Breast epithelium (tissue), 4 donors: ENCODE measurements around the gene EGFLAM. TPM values are rescaled to one million over a fixed set of nuclear protein-coding genes. Genes with fewer than 3 reads are reported as not detected.

Experiments
- DNase-seq, 2 donors: peaks; one replicate each; pipeline ENCODE4 v3.0.0-alpha.2; 2019; ENCODE audit warnings: low spot score in 2 of 2
- H3K27ac ChIP-seq, 2 donors: fragments of 200-600 bp; sonication (generic) in 1 of 2; one replicate each; pipeline ENCODE4 v1.5.1; 2016 to 2019; ENCODE audit warnings: mild to moderate bottlenecking in 1 of 2
- H3K27me3 ChIP-seq, 2 donors: fragments of 200-600 bp; sonication (generic) in 1 of 2; one replicate each; pipeline versions ENCODE4 v1.5.1 to v1.6.0; 2017 to 2019; ENCODE audit warnings: control low read depth in 1 of 2, mild to moderate bottlenecking in 1 of 2
- H3K36me3 ChIP-seq: fragments of 200-600 bp; one replicate; pipeline ENCODE4 v1.5.1; 2019
- H3K4me1 ChIP-seq, 2 donors: fragments of 200-600 bp; sonication (generic); one replicate each; pipeline ENCODE4 v1.5.1; 2016 to 2019; ENCODE audit warnings: control low read depth in 1 of 2
- H3K4me3 ChIP-seq, 3 donors: fragments of 200-600 bp; sonication (generic); 1 replicate in 2 of 3; 2 replicates in 1 of 3; pipeline ENCODE4 v1.5.1; 2016 to 2019; ENCODE audit warnings: mild to moderate bottlenecking in 3 of 3, moderate library complexity in 2 of 3
- H3K9me3 ChIP-seq, 2 donors: fragments of 200-600 bp; sonication (generic) in 1 of 2; one replicate each; pipeline ENCODE4 v1.5.1; 2016 to 2019; ENCODE audit warnings: control low read depth in 1 of 2
- CTCF ChIP-seq, 3 donors: fragments of 450-650 bp; IDR thresholded peaks; one replicate each; pipeline ENCODE4 v1.5.1; 2016 to 2017; ENCODE audit warnings: antibody characterized with exemption in 3 of 3, mild to moderate bottlenecking in 3 of 3, moderate library complexity in 3 of 3
- POLR2A ChIP-seq: fragments of 450-650 bp; IDR thresholded peaks from one replicate; pipeline ENCODE4 v1.6.1; 2016; ENCODE audit warnings: antibody characterized with exemption, mild to moderate bottlenecking, moderate library complexity
- POLR2AphosphoS5 ChIP-seq, 3 donors: sonication (generic); formaldehyde crosslinking; IDR thresholded peaks; one replicate each; pipeline ENCODE4 v1.6.1; 2017; ENCODE audit warnings: antibody characterized with exemption in 3 of 3
- intact Hi-C: fragments of 100-400 bp; cut with DNase I; formaldehyde crosslinking; loops from one replicate; pipeline ENCODE4 v1.15.1; 2023; ENCODE audit warnings: low total_unique reads
- total RNA-seq, 3 donors: library from RNA; depleted of rRNA; stranded (reverse); fragments of >200 nt; gene quantifications; one replicate each; pipeline ENCODE4 v1.1.0, GENCODE V29; 2016

Gene EGFLAM
- total RNA-seq, 3 donors from 2014 or later = 19.5 to 31.5 (median 30.5) TPM

GRCh38 chr5:38319491-38319890 is 61.1 kb downstream of the EGFLAM start:
- no peak for DNase-seq
- no peak overlapping the region for H3K4me3 ChIP-seq
- TF ChIP-seq POLR2AphosphoS5 (IDR thresholded peaks at IDR 0.05) = no peak
- no peak for TF ChIP-seq POLR2A
- no peak for TF ChIP-seq CTCF (IDR thresholded peaks at IDR 0.05)
- H3K9me3 ChIP-seq = no peaks in the 10 kb centered on the region
- no peak overlapping the region for H3K27ac ChIP-seq
- no peaks in the 10 kb centered on the region for H3K27me3 ChIP-seq
- H3K4me1 ChIP-seq = no peaks in the 10 kb centered on the region
- intact Hi-C loops = no loop called here
- no peaks in the 10 kb centered on the region for H3K36me3 ChIP-seq

DNA sequence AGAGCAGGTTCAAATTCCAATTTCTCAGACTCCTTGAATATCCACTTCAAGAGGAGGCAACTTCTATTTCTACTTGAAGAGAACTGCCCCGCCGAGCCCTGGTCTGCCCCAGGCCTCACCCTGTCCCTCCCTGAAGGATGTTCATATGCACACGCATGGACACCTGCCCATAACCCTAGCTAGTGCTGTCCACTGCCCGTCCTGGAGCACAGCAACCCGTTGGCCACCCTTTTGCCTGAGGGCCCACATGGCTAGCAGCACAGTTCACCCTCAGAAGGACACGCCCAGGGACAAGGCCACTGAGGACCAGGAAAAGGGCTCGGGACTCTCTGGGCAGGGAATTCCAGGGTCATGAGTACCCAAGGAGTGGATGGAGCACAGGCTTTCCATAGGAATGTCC is 63.6 kb downstream of the EGFLAM start:
- Histone ChIP-seq H3K9me3 (no peaks in the 10 kb centered on the region), H3K27ac (no peak overlapping the region), H3K4me3 (no peak overlapping the region), H3K36me3 (no peaks in the 10 kb centered on the region), H3K4me1 (no peaks in the 10 kb centered on the region), H3K27me3 (no peaks in the 10 kb centered on the region)
- no peak for DNase-seq
- no peak for TF ChIP-seq POLR2AphosphoS5 (IDR thresholded peaks at IDR 0.05)
- no peak for TF ChIP-seq POLR2A
- TF ChIP-seq CTCF (IDR thresholded peaks at IDR 0.05) = no peak
- intact Hi-C loops = no loop called here

DNA sequence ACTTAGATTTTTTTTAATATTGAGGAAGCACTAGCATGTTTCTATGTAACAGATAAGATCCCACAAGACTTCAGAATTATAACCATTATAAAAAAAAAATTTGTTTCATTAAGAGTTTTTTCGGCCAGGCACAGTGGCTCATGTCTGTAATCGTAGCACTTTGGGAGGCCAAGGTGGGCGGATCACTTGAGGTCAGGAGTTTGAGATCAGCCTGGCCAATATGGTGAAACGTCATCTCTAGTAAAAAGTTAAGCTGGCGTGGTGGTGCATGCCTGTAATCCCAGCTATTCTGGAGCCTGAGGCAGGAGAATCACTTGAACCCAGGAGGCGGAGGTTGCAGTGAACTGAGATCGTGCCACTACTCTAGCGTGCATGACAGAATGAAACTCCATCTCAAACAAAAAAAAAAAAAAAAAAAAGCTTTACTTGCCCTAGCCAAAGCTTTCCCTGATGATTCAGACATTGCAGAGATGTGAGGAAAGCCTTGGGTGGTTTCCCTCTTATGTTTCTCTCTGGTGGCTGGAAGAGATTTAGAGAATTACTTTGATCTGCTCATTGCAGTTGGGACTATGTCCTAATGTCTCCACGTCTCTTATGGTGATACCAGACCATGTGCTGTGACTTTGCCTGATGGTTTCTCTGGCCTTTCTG is 65.4 kb downstream of the EGFLAM start:
- no peak for DNase-seq
- intact Hi-C loops = no loop called here
- H3K27ac ChIP-seq = no peak overlapping the region

GRCh38 chr5:38329132-38329715 is 70.9 kb downstream of the EGFLAM start:
- H3K27ac ChIP-seq = no peak overlapping the region
- H3K27me3 ChIP-seq = no peaks in the 10 kb centered on the region
- no peaks in the 10 kb centered on the region for H3K4me1 ChIP-seq
- no peaks in the 10 kb centered on the region for H3K36me3 ChIP-seq
- intact Hi-C loops = no loop called here
- no peak for TF ChIP-seq POLR2AphosphoS5 (IDR thresholded peaks at IDR 0.05)
- TF ChIP-seq POLR2A = no peak
- TF ChIP-seq CTCF (IDR thresholded peaks at IDR 0.05) = no peak
- H3K9me3 ChIP-seq = peaks cover 0 to 4% of the 10 kb centered on the region in 2 donors
- no peak overlapping the region for H3K4me3 ChIP-seq
- no peak for DNase-seq

More for the DNA sequence above, 65.4 kb downstream of the EGFLAM start:
- Histone ChIP-seq H3K4me3 (no peak overlapping the region), H3K4me1 (no peaks in the 10 kb centered on the region), H3K9me3 (no peaks in the 10 kb centered on the region), H3K27me3 (no peaks in the 10 kb centered on the region), H3K36me3 (no peaks in the 10 kb centered on the region)
- TF ChIP-seq POLR2A (no peak), CTCF (IDR thresholded peaks at IDR 0.05) (no peak), POLR2AphosphoS5 (IDR thresholded peaks at IDR 0.05) (no peak)

DNA sequence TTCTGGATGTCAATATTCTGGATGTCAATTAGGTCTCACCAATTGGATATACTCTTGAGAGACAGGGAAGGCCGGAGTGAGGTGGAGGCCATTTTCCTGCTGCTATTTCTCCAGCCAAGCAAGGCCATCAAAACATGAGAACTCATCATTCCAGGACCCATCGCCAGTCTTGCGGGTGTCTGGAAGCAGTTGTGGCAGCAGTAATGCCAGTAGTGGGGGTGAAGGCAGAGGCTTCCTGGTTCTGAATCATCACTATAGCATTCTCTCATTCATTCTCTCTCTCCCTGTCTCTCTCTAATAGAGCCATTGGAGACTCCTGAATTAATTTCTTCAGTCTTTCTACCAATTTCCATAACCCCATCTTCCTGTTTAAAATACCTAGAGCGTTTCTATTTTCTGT is 71.8 kb downstream of the EGFLAM start:
- no peaks in the 10 kb centered on the region for H3K36me3 ChIP-seq
- intact Hi-C loops = no loop called here
- no peak for DNase-seq
- no peak for TF ChIP-seq POLR2A
- TF ChIP-seq CTCF (IDR thresholded peaks at IDR 0.05) = no peak
- no peak for TF ChIP-seq POLR2AphosphoS5 (IDR thresholded peaks at IDR 0.05)
- H3K4me1 ChIP-seq = no peaks in the 10 kb centered on the region
- H3K4me3 ChIP-seq = no peak overlapping the region
- peaks cover 0 to 4% of the 10 kb centered on the region in 2 donors for H3K9me3 ChIP-seq
- H3K27ac ChIP-seq = no peak overlapping the region
- no peaks in the 10 kb centered on the region for H3K27me3 ChIP-seq
